Measurements from ENCODE around the gene NOP14.

The NOP14 gene

DNA sequence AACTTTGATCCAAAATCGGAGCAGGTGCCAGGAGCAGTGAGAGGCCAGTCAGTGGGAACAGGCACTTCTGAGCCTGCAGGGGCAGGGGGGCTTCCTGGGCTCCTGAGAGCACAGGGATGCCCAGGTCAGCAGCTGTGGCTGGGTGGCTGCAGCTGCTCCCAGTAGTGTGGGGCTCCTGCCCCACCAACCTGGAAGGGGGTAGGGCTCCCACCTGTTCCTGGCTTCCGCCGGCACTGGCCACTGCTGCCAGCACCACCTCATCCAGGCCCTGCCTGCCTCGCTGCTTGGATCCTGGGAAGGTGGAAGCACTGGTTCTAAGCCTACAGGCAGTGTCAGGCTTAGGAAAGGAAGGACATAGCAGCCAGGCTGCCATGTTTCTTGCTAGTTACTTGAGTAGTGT is 18.8 kb upstream of the NOP14 start:
- Histone ChIP-seq H3K4me1 (no peaks in the 10 kb centered on the region), H3K27me3 (no peaks in the 10 kb centered on the region), H3K9me3 (no peaks in the 10 kb centered on the region; the same call in 1 of the 2 replicates), H3K36me3 (no peaks in the 10 kb centered on the region), H3K4me3 (ENCODE audit: low read depth, low read length) (no peak overlapping the region)
- no peak for DNase-seq
- TF ChIP-seq, protein P1, sequence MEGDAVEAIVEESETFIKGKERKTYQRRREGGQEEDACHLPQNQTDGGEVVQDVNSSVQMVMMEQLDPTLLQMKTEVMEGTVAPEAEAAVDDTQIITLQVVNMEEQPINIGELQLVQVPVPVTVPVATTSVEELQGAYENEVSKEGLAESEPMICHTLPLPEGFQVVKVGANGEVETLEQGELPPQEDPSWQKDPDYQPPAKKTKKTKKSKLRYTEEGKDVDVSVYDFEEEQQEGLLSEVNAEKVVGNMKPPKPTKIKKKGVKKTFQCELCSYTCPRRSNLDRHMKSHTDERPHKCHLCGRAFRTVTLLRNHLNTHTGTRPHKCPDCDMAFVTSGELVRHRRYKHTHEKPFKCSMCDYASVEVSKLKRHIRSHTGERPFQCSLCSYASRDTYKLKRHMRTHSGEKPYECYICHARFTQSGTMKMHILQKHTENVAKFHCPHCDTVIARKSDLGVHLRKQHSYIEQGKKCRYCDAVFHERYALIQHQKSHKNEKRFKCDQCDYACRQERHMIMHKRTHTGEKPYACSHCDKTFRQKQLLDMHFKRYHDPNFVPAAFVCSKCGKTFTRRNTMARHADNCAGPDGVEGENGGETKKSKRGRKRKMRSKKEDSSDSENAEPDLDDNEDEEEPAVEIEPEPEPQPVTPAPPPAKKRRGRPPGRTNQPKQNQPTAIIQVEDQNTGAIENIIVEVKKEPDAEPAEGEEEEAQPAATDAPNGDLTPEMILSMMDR (IDR thresholded peaks at IDR 0.05; ENCODE audit: low read depth, low read length), result no peak

DNA sequence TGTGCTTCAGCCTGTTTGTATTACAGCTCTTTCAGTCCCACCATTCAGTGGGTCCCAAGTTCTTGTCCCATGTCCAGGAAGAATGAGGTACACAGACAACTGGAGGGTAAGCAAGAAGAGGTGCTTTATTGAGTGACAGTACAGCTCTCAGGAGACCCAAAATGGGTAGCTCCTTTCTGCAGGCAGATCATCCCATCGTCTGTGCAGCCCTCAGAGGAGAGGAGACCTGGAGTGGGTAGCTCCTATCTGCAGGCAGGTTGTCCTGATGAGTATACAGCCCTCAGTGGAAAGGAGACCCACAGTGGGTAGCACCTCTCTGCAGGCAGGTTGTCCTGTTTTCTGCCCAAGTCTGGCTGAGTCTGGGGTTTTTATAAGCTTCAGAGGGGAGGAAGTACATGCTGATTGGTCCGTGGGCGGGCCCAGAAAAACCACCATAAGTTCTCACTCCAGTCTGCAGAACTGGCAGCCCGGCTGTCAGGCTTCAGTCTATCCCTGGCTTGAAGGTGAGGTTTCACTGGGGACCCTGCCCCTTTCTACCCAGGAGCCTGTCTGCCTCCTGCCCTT is 18.1 kb upstream of the NOP14 start:
- H3K9me3 ChIP-seq, result no peaks in the 10 kb centered on the region; the same call in 1 of the 2 replicates
- TF ChIP-seq, protein P1 (IDR thresholded peaks at IDR 0.05; ENCODE audit: low read depth, low read length), result no peak
- no peak for DNase-seq
- H3K36me3 ChIP-seq, result no peaks in the 10 kb centered on the region
- no peak overlapping the region for H3K4me3 ChIP-seq (ENCODE audit: low read depth, low read length)
- H3K4me1 ChIP-seq, result no peaks in the 10 kb centered on the region
- no peaks in the 10 kb centered on the region for H3K27me3 ChIP-seq

- H3K9me3 ChIP-seq, result no peaks in the 10 kb centered on the region; the same call in 1 of the 2 replicates
- TF ChIP-seq, protein P1 (IDR thresholded peaks at IDR 0.05; ENCODE audit: low read depth, low read length), result no peak
- no peaks in the 10 kb centered on the region for H3K4me1 ChIP-seq
- no peak overlapping the region for H3K4me3 ChIP-seq (ENCODE audit: low read depth, low read length)
- no peaks in the 10 kb centered on the region for H3K27me3 ChIP-seq
- DNase-seq, result peak; percentile 40
- H3K36me3 ChIP-seq, result no peaks in the 10 kb centered on the region
Observed at GRCh38 chr4:2977211-2978088, 14.2 kb upstream of the NOP14 start.

DNA sequence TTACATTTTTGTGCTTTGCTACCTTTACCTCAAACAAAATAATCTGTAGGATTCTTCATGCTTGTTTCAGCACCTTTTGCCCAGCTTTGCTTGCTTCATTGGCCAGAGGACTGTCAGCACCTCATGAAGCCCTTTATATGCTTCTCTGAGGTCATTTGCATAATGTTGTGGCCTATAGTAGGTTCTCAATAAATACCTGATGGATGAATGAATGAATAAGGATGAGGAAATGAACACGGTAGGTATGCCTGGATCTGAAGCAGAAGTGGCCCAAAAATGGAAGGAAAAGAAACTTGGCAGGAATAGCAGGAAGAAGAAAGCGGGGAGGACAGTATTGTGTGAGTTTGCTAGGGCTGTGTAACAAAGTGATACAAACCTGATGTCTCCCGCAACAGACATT is 8.1 kb upstream of the NOP14 start:
- DNase-seq, result no peak
- TF ChIP-seq, protein P1 (IDR thresholded peaks at IDR 0.05; ENCODE audit: low read depth, low read length), result no peak
- Histone ChIP-seq H3K36me3 (no peaks in the 10 kb centered on the region), H3K4me1 (no peaks in the 10 kb centered on the region), H3K4me3 (ENCODE audit: low read depth, low read length) (no peak overlapping the region), H3K27me3 (no peaks in the 10 kb centered on the region), H3K9me3 (no peaks in the 10 kb centered on the region)

GRCh38 chr4:2968381-2968780 is 5.2 kb upstream of the NOP14 start:
- Histone ChIP-seq H3K4me1 (no peaks in the 10 kb centered on the region), H3K36me3 (no peaks in the 10 kb centered on the region), H3K9me3 (no peaks in the 10 kb centered on the region), H3K27me3 (no peaks in the 10 kb centered on the region), H3K4me3 (ENCODE audit: low read depth, low read length) (no peak overlapping the region)
- TF ChIP-seq, protein P1 (IDR thresholded peaks at IDR 0.05; ENCODE audit: low read depth, low read length), result no peak
- DNase-seq, result no peak

DNA sequence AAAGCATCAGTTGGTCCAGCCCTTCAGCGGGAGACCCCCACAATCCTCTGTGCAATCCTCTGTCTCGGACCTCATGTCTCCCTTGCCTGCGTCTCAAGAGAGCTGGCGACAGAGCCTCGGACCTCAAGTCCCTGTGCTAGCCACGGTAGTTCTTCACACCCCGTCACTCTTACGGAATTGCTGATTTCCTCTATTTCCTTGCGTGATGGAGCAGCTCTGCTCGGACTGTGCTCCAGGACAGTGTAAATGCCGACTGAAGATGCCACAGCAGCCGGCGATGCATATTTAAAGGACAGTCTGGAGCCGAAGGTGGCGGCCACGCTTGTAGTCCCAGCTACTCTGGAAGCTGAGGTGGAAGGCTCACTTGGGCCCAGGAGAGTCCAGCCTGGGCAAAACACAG is 2.1 kb upstream of the NOP14 start:
- Histone ChIP-seq H3K4me1 (no peaks in the 10 kb centered on the region), H3K27me3 (no peaks in the 10 kb centered on the region), H3K36me3 (peaks cover 9% of the 10 kb centered on the region), H3K9me3 (no peaks in the 10 kb centered on the region), H3K4me3 (ENCODE audit: low read depth, low read length) (no peak overlapping the region)
- DNase-seq, result no peak
- TF ChIP-seq, protein P1 (IDR thresholded peaks at IDR 0.05; ENCODE audit: low read depth, low read length), result no peak
